ENCODE results near the gene ACOX2. TPM values are rescaled to one million over a fixed set of nuclear protein-coding genes. Genes with fewer than 3 reads are reported as not detected.

ACOX2 gene
- under 0.01 and 0.21 TPM in 2 replicates for total RNA-seq

DNA sequence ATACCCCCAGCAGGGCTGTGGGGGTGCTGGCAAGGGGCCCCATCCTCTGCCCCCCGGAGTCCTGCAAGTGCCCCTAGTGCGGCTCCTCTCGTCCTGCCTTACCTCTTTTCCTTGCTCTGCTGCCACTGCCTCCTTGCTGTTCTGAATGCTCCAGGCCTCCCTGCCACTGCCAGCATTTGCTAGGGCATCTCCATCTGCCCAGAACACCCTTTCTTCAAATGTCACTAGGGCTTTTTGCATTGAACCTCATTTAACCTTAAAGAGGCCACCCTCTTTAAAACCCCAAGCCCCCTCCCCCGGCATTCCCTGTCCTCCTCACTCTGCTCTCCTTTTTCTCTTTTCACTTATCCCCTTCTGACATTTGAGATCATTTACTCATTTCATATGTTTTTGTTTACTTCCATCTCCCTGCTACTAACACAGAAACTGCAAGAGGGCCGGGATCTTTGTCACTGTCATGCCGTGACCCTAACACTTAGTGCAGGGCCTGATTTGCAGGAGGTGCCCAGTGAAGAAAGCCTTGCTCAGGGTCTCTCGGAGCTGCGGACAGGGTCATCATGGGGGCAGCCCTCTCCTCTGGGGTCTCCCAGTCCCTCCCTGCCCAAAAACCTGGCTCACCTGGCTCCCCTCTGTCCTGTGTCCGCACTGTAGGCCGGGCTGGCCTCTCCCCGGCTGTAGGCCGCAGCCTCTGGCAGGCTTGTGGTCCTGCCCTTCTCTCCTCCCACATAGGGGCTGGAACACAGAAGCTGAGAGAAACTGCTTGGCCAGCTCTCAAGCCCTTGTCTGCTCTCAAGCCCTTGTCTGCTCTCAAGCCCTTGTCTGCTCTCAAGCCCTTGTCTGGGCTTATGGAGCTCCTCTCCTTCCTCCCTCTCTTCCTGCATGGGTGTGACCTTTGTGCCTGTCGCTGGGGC lies at the start of gene ACOX2:
Gene ACOX2, minus strand, starts transcription at position 690 of the 911 bp plus-strand sequence. CDS start 2,084 bp downstream, outside the sequence.

GRCh38 chr3:58577269-58577821 lies 40.4 kb upstream of the ACOX2 start, which contains the start of gene FAM107A:
Gene FAM107A (minus strand): TSS chr3:58577391. CDS start chr3:58569860, 7,531 bp downstream.

GRCh38 chr3:58491506-58492402 lies 45.2 kb downstream of the ACOX2 start, which contains the start of gene KCTD6:
Gene KCTD6 (plus strand): TSS chr3:58492096. CDS start chr3:58498756, 6,660 bp downstream.

Other genes with a start within 250 kb of the ACOX2 start
- 20.6 and 26.0 TPM in 2 replicates for gene RPP14, start 230.9 kb downstream of the ACOX2 start, total RNA-seq
- gene HTD2, start 230.7 kb downstream of the ACOX2 start, total RNA-seq: 9.9 and 18.7 TPM in 2 replicates
- 21.9 and 37.6 TPM in 2 replicates for gene PXK, start 204.3 kb downstream of the ACOX2 start, total RNA-seq
- gene PDHB, start 103.4 kb downstream of the ACOX2 start, total RNA-seq: 36.2 and 51.5 TPM in 2 replicates
- gene KCTD6, start 45.1 kb downstream of the ACOX2 start, total RNA-seq: 5.5 and 8.3 TPM in 2 replicates
- not detected in 2 replicates for gene FAM107A, start 40.2 kb upstream of the ACOX2 start, total RNA-seq
- 1.4 and 8.5 TPM in 2 replicates for gene FAM3D, start 129.6 kb upstream of the ACOX2 start, total RNA-seq